ENCODE results near the gene ANOS1.
"Not testable (repeated sequence)": the region's sequence is repeated elsewhere in the genome, so short reads cannot be mapped to it uniquely, and the experiment has no call there.

ANOS1 gene

GRCh38 chrX:8731559-8732395, at the start of gene ANOS1:
TSS of gene ANOS1 (minus strand) at chrX:8732137. CDS start at chrX:8732036, 101 bp downstream.
- DNase-seq = no peak

- no peak for DNase-seq
These were observed 41.2 kb upstream of the ANOS1 start for GRCh38 chrX:8773117-8773516.

GRCh38 chrX:8760021-8760420, 28.1 kb upstream of the ANOS1 start:
- DNase-seq = no peak

GRCh38 chrX:8758706-8759105, 26.8 kb upstream of the ANOS1 start:
- not testable (repeated sequence) for DNase-seq

GRCh38 chrX:8757609-8758389, 25.9 kb upstream of the ANOS1 start:
- not testable (repeated sequence) for DNase-seq

- DNase-seq = no peak
These were observed 23.9 kb upstream of the ANOS1 start for GRCh38 chrX:8755813-8756212.

- no peak for DNase-seq
These were observed 23.2 kb upstream of the ANOS1 start for GRCh38 chrX:8755116-8755515.

- no peak for DNase-seq
These were observed 17.8 kb upstream of the ANOS1 start for GRCh38 chrX:8749697-8750096.

GRCh38 chrX:8748855-8749254, 16.9 kb upstream of the ANOS1 start:
- no peak for DNase-seq

- no peak for DNase-seq
These were observed 11.3 kb upstream of the ANOS1 start for GRCh38 chrX:8743126-8743732.

GRCh38 chrX:8741981-8742380, 10.0 kb upstream of the ANOS1 start:
- no peak for DNase-seq

GRCh38 chrX:8738588-8739189, 6.8 kb upstream of the ANOS1 start:
- no peak for DNase-seq

- DNase-seq = no peak
These were observed 5.9 kb upstream of the ANOS1 start for GRCh38 chrX:8737883-8738282.

GRCh38 chrX:8730812-8731558, 952 bp downstream of the ANOS1 start:
- no peak for DNase-seq

GRCh38 chrX:8729811-8730210, 2.1 kb downstream of the ANOS1 start:
- no peak for DNase-seq

GRCh38 chrX:8728932-8729535, 2.9 kb downstream of the ANOS1 start:
- no peak for DNase-seq

- no peak for DNase-seq
These were observed 5.8 kb downstream of the ANOS1 start for GRCh38 chrX:8726031-8726652.

- DNase-seq = no peak
These were observed 7.6 kb downstream of the ANOS1 start for GRCh38 chrX:8724300-8724699.

GRCh38 chrX:8721536-8721935, 10.4 kb downstream of the ANOS1 start:
- DNase-seq = no peak

- no peak for DNase-seq
These were observed 11.8 kb downstream of the ANOS1 start for GRCh38 chrX:8720136-8720535.

GRCh38 chrX:8717354-8717753, 14.6 kb downstream of the ANOS1 start:
- no peak for DNase-seq

- no peak for DNase-seq
These were observed 17.8 kb downstream of the ANOS1 start for GRCh38 chrX:8714164-8714563.
